IMR-90 (cell line): ENCODE data around the gene H1-8. TPM values are rescaled to one million over a fixed set of nuclear protein-coding genes. Genes with fewer than 3 reads are reported as not detected.

Source experiments
- ATAC-seq: fragments of 200-7000 bp; cut with Tn5 transposase; 2 replicates; pipeline ENCODE4 v1.9.1; 2020; ENCODE audit warnings: low read depth, mild to moderate bottlenecking, moderate library complexity
- BruUV-seq: library from RNA; stranded (reverse); fragments of 400-500 nt; replicated peaks from 2 replicates; lab custom pipeline; 2021; lab: Mats Ljungman, UMichigan
- CTCF ChIA-PET: fragments of 300-600 bp; formaldehyde crosslinking; extraction: SDS; loops from one replicate; lab custom pipeline; 2021; ENCODE audit warnings: antibody characterized with exemption; lab: Yijun Ruan, JAX
- POLR2A ChIA-PET: fragments of 300-600 bp; sonication (Branson Sonifier 250); formaldehyde crosslinking; loops from one replicate; lab custom pipeline; 2022; ENCODE audit warnings: antibody characterized with exemption; ENCODE audit not compliant: unreplicated experiment; lab: Charles Lee
- DNase-seq: peaks from one replicate; pipeline ENCODE4 v3.0.0; 2013
- H2AFZ ChIP-seq: replicated peaks from 2 replicates; pipeline ENCODE3; 2013; ENCODE audit warnings: low read length, mild to moderate bottlenecking; ENCODE audit not compliant: poor library complexity
- H2AK5ac ChIP-seq: 2 replicates; pipeline ENCODE4 v1.6.1; 2013; ENCODE audit warnings: low read depth, low read length, inconsistent platforms
- H2AK9ac ChIP-seq: replicated peaks from 2 replicates; pipeline ENCODE3; 2013; ENCODE audit warnings: mild to moderate bottlenecking, low read depth, low read length, moderate library complexity; ENCODE audit not compliant: poor library complexity
- H2BK120ac ChIP-seq: 2 replicates; pipeline ENCODE4 v1.6.1; 2013; ENCODE audit warnings: low read depth, low read length, inconsistent platforms
- H2BK15ac ChIP-seq: 3 replicates; pipeline ENCODE4 v1.6.1; 2013; ENCODE audit warnings: low read depth, low read length, inconsistent platforms
- H2BK20ac ChIP-seq: 2 replicates; pipeline ENCODE4 v1.6.1; 2013; ENCODE audit warnings: low read depth, mild to moderate bottlenecking, inconsistent platforms, low read length, moderate library complexity
- H2BK5ac ChIP-seq: 2 replicates; pipeline ENCODE4 v1.6.1; 2013; ENCODE audit warnings: mild to moderate bottlenecking, low read depth, low read length, inconsistent platforms; ENCODE audit not compliant: poor library complexity, severe bottlenecking
- H3K14ac ChIP-seq: replicated peaks from 2 replicates; pipeline ENCODE4 v1.6.1; 2013; ENCODE audit warnings: low read depth, low read length, inconsistent platforms
- H3K18ac ChIP-seq: 2 replicates; pipeline ENCODE4 v1.6.1; 2013; ENCODE audit warnings: low read depth, low read length, control low read depth
- H3K23ac ChIP-seq: 2 replicates; pipeline ENCODE4 v1.6.1; 2013; ENCODE audit warnings: low read depth, low read length, inconsistent platforms
- H3K27ac ChIP-seq: 2 replicates; pipeline ENCODE4 v1.5.1; 2013; ENCODE audit warnings: mild to moderate bottlenecking, control low read depth, low read length; ENCODE audit not compliant: insufficient read depth
- H3K27me3 ChIP-seq: 2 replicates; pipeline ENCODE4 v1.6.1; 2013; ENCODE audit warnings: low read length; ENCODE audit not compliant: control insufficient read depth, insufficient read depth
- H3K36me3 ChIP-seq: 2 replicates; pipeline ENCODE4 v1.6.1; 2013; ENCODE audit warnings: low read length, mixed read lengths; ENCODE audit not compliant: control insufficient read depth, insufficient read depth
- H3K4ac ChIP-seq: 2 replicates; pipeline ENCODE4 v1.6.1; 2013; ENCODE audit warnings: low read depth, low read length, inconsistent platforms
- H3K4me1 ChIP-seq: 2 replicates; pipeline ENCODE4 v1.6.1; 2013; ENCODE audit warnings: low read length, mixed read lengths; ENCODE audit not compliant: control insufficient read depth, insufficient read depth
- H3K4me2 ChIP-seq: 2 replicates; pipeline ENCODE4 v1.6.1; 2013; ENCODE audit warnings: low read depth, mild to moderate bottlenecking, control low read depth, low read length, moderate library complexity
- H3K4me3 ChIP-seq: 2 replicates; pipeline ENCODE4 v1.5.1; 2013; ENCODE audit warnings: low read depth, mild to moderate bottlenecking, control low read depth, low read length, moderate library complexity; ENCODE audit not compliant: insufficient read depth
- H3K56ac ChIP-seq: 2 replicates; pipeline ENCODE4 v1.6.1; 2013; ENCODE audit warnings: low read length, inconsistent platforms; ENCODE audit not compliant: insufficient read depth; ENCODE audit errors: extremely low read depth
- H3K79me1 ChIP-seq, 2 experiments: 2 replicates each; pipeline ENCODE4 v1.6.1; 2013; ENCODE audit warnings: low read length in 2 of 2, inconsistent platforms in 1 of 2, low read depth in 1 of 2
- H3K9ac ChIP-seq: 2 replicates; pipeline ENCODE4 v1.6.1; 2013; ENCODE audit warnings: low read depth, low read length, control low read depth
- H3K9me1 ChIP-seq: 2 replicates; pipeline ENCODE4 v1.6.1; 2013; ENCODE audit warnings: low read length, inconsistent platforms; ENCODE audit not compliant: insufficient read depth
- H3K9me3 ChIP-seq: 2 replicates; pipeline ENCODE4 v1.6.1; 2013; ENCODE audit warnings: low read length; ENCODE audit not compliant: control insufficient read depth, insufficient read depth
- H4K20me1 ChIP-seq: 2 replicates; pipeline ENCODE4 v1.6.1; 2013; ENCODE audit warnings: low read length, inconsistent platforms; ENCODE audit not compliant: insufficient read depth
- H4K5ac ChIP-seq: 2 replicates; pipeline ENCODE4 v1.6.1; 2013; ENCODE audit warnings: mild to moderate bottlenecking, low read depth, low read length, control low read depth
- H4K8ac ChIP-seq, 2 experiments: 2 replicates each; pipeline ENCODE4 v1.6.1; 2013; ENCODE audit warnings: low read depth in 2 of 2, low read length in 2 of 2, control low read depth in 1 of 2, inconsistent platforms in 1 of 2
- H4K91ac ChIP-seq: 2 replicates; pipeline ENCODE4 v1.6.1; 2013; ENCODE audit warnings: low read depth, low read length, inconsistent platforms; ENCODE audit not compliant: insufficient read depth
- BHLHE40 ChIP-seq: fragments of 150-350 bp; IDR thresholded peaks from 2 replicates; pipeline ENCODE4 v1.6.1; 2016; ENCODE audit warnings: mild to moderate bottlenecking, low read depth, low read length
- CEBPB ChIP-seq: IDR thresholded peaks from 2 replicates; pipeline ENCODE4 v1.6.1; 2012; ENCODE audit warnings: low read depth, low read length, improper control_type of control experiment
- CHD1 ChIP-seq: IDR thresholded peaks from 2 replicates; pipeline ENCODE4 v1.6.1; 2012; ENCODE audit warnings: low read depth, low read length, improper control_type of control experiment
- CTCF ChIP-seq: conservative IDR thresholded peaks from 2 replicates; pipeline ENCODE4 v1.5.1; 2012; ENCODE audit warnings: mild to moderate bottlenecking, low read depth, low read length, improper control_type of control experiment
- ELK1 ChIP-seq: fragments of 150-350 bp; IDR thresholded peaks from 2 replicates; pipeline ENCODE4 v1.6.1; 2016; ENCODE audit warnings: low read depth, mild to moderate bottlenecking, low read length, moderate library complexity, borderline replicate concordance
- MAZ ChIP-seq: IDR thresholded peaks from 2 replicates; pipeline ENCODE4 v1.6.1; 2012; ENCODE audit warnings: low read depth, mild to moderate bottlenecking, low read length, improper control_type of control experiment, moderate library complexity, borderline replicate concordance
- MXI1 ChIP-seq: IDR thresholded peaks from 2 replicates; pipeline ENCODE4 v1.6.1; 2012; ENCODE audit warnings: low read depth, mild to moderate bottlenecking, low read length, moderate library complexity, borderline replicate concordance
- NFE2L2 ChIP-seq: fragments of 150-350 bp; IDR thresholded peaks from 2 replicates; pipeline ENCODE4 v1.6.1; 2016; ENCODE audit warnings: low read depth, mild to moderate bottlenecking, low read length
- POLR2A ChIP-seq: IDR thresholded peaks from 2 replicates; pipeline ENCODE4 v1.6.1; 2012; ENCODE audit warnings: mild to moderate bottlenecking, low read depth, low read length
- RFX5 ChIP-seq: IDR thresholded peaks from 2 replicates; pipeline ENCODE4 v1.8.0; 2012; ENCODE audit warnings: low read depth, mild to moderate bottlenecking, low read length, moderate library complexity
- USF2 ChIP-seq: fragments of 150-350 bp; IDR thresholded peaks from 2 replicates; pipeline ENCODE4 v1.6.1; 2017; ENCODE audit warnings: mild to moderate bottlenecking, antibody characterized with exemption, low read length, low read depth
- WGBS, 2 experiments: methylation state at CpG; one replicate each; pipeline versions ENCODE4 v1.1.5 to v1.1.7; 2013; ENCODE audit warnings: missing lambda C conversion rate in 2 of 2; ENCODE audit not compliant: insufficient read length in 1 of 2; ENCODE audit errors: extremely low coverage in 2 of 2; 5-methylcytosine and 5-hydroxymethylcytosine counted together
- dilution Hi-C: fragments of 300-500 bp; cut with HindIII; formaldehyde crosslinking; loops from one replicate; pipeline ENCODE4 v1.14.3; 2018; ENCODE audit warnings: low sequenced_read_pairs; ENCODE audit not compliant: unreplicated experiment
- in situ Hi-C: fragments of 300-500 bp; cut with MboI; formaldehyde crosslinking; loops from 3 replicates; pipeline ENCODE4 v1.14.3; 2019; ENCODE audit warnings: low sequenced_read_pairs, inconsistent platforms, mixed read lengths
- intact Hi-C: fragments of 100-400 bp; cut with micrococcal nuclease; formaldehyde crosslinking; loops from 2 replicates; pipeline ENCODE4 v1.10.0; 2022
- polyA plus RNA-seq, 3 experiments: library from polyadenylated mRNA; depleted of rRNA; stranded (reverse); fragments of >200 nt; gene quantifications; 2 replicates each; pipeline ENCODE4 v1.2.3, GENCODE V29; 2012; ENCODE audit warnings: low replicate concordance in 1 of 3
- total RNA-seq: library from RNA; depleted of rRNA; stranded (reverse); fragments of >200 nt; gene quantifications from 2 replicates; pipeline ENCODE4 v1.2.3, GENCODE V29; 2012

Gene H1-8
- total and polyA plus RNA-seq, 2 of the 4 experiments (the other 2 are of a cell fraction) = not detected

GRCh38 chr3:129592381-129593131, 49.6 kb downstream of the H1-8 start (continued):
- TF ChIP-seq RFX5 (no peak), BHLHE40 (no peak)

GRCh38 chr3:129593230-129593594, 50.2 kb downstream of the H1-8 start:
- Histone ChIP-seq H3K14ac (peak overlapping the region; percentile 27), H3K27ac (peak overlapping the region; percentile 38), H2AK9ac (peak overlapping the region; percentile 74), H3K4ac (peak overlapping the region; percentile 73), H4K20me1 (no peaks in the 10 kb centered on the region), H3K56ac (no peak overlapping the region), H3K4me2 (no peak overlapping the region), H3K27me3 (no peaks in the 10 kb centered on the region), H3K9me1 (peaks cover 15% of the 10 kb centered on the region; the same call in 1 of the 2 replicates), H4K8ac (peak overlapping the region; percentile 78 to 81), H2BK15ac (peak overlapping the region; percentile 24; the same call in 1 of the 3 replicates), H3K4me3 (no peak overlapping the region), H2BK120ac (peak overlapping the region; percentile 70), H2AK5ac (peak overlapping the region; percentile 59), H4K91ac (peak overlapping the region; percentile 54), H2BK20ac (peak overlapping the region; percentile 13), H3K4me1 (peaks cover 44% of the 10 kb centered on the region), H3K36me3 (no peaks in the 10 kb centered on the region), H3K9me3 (no peaks in the 10 kb centered on the region), H3K9ac (peak overlapping the region; percentile 21; the same call in 1 of the 2 replicates), H3K23ac (peak overlapping the region; percentile 67; the same call in 1 of the 2 replicates), H2AFZ (peak overlapping the region; percentile 78), H3K18ac (peak overlapping the region; percentile 22), H4K5ac (peak overlapping the region; percentile 18), H3K79me1 (peaks cover 24 to 84% of the 10 kb centered on the region in 2 experiments; a peak in 3 of 4 replicates), H2BK5ac (peak overlapping the region; percentile 53)
- CTCF ChIA-PET = interaction anchor here (2.3 kb wide), 1 partner anchor 103 kb away, joined by 5 read pairs; no protein-coding TSS in a partner anchor
- ATAC-seq (no peak), DNase-seq (no peak)
- in situ Hi-C loops (no loop called here), dilution Hi-C loops (no loop called here), intact Hi-C loops (no loop called here)
- no TSS peak for BruUV-seq
- 83% methylated on average over 4 of the region's 8 CpGs; no CpG with 5 or more reads in 1 of the 2 experiments for WGBS, 2 experiments
- POLR2A ChIA-PET = no interaction called here
- TF ChIP-seq NFE2L2 (no peak), MXI1 (no peak), MAZ (no peak), CEBPB (no peak), CTCF (no peak; the same call in 1 of the 2 replicates), USF2 (no peak), RFX5 (no peak), BHLHE40 (no peak), ELK1 (no peak), POLR2A (no peak), CHD1 (no peak)
